Natural killer cell (primary cell): ENCODE measurements around the gene ST8SIA4. TPM values are rescaled to one million over a fixed set of nuclear protein-coding genes. Genes with fewer than 3 reads are reported as not detected.

Source experiments
- ATAC-seq, 3 donors: fragments of 150-1000 bp in 2 of 3; fragments of 200-7000 bp in 1 of 3; cut with Tn5 transposase; 1 replicate in 1 of 3; 2 replicates in 2 of 3; pipeline ENCODE4 v1.10.0; 2021; ENCODE audit warnings: mild to moderate bottlenecking in 2 of 3, moderate library complexity in 2 of 3
- DNase-seq, 2 donors: peaks; one replicate each; pipeline versions ENCODE4 v3.0.0 to v3.0.0-alpha.2; 2013 to 2021; ENCODE audit warnings: mixed read lengths in 1 of 2
- H3K27ac ChIP-seq: one replicate; pipeline ENCODE4 v1.5.1; 2013; ENCODE audit warnings: mild to moderate bottlenecking, low read length
- H3K27me3 ChIP-seq: one replicate; pipeline ENCODE4 v1.6.1; 2013; ENCODE audit warnings: low read length; ENCODE audit not compliant: control insufficient read depth, insufficient read depth
- H3K36me3 ChIP-seq: one replicate; pipeline ENCODE4 v1.6.1; 2013; ENCODE audit warnings: low read length; ENCODE audit not compliant: control insufficient read depth, insufficient read depth
- H3K4me1 ChIP-seq: one replicate; pipeline ENCODE4 v1.6.1; 2013; ENCODE audit warnings: low read length; ENCODE audit not compliant: control insufficient read depth, insufficient read depth
- H3K4me3 ChIP-seq: one replicate; pipeline ENCODE4 v1.5.1; 2013; ENCODE audit warnings: low read length
- H3K9me3 ChIP-seq: one replicate; pipeline ENCODE4 v1.6.1; 2013; ENCODE audit warnings: low read length; ENCODE audit not compliant: control insufficient read depth, insufficient read depth
- H3K27ac Mint-ChIP-seq, 2 donors: one replicate each; pipeline ENCODE4 v1.8.0; 2022; ENCODE audit warnings: mild to moderate bottlenecking in 2 of 2, mixed read lengths in 2 of 2, moderate library complexity in 1 of 2
- H3K27me3 Mint-ChIP-seq, 2 donors: one replicate each; pipeline ENCODE4 v1.8.0; 2022; ENCODE audit warnings: low read depth in 2 of 2, mixed read lengths in 2 of 2
- H3K36me3 Mint-ChIP-seq: one replicate; pipeline ENCODE4 v1.8.0; 2022; ENCODE audit warnings: mixed read lengths
- H3K4me1 Mint-ChIP-seq, 2 donors: one replicate each; pipeline ENCODE4 v1.8.0; 2022; ENCODE audit warnings: mixed read lengths in 2 of 2
- H3K4me3 Mint-ChIP-seq: one replicate; pipeline ENCODE4 v1.8.0; 2022; ENCODE audit warnings: mild to moderate bottlenecking, moderate library complexity, mixed read lengths
- H3K9me3 Mint-ChIP-seq, 2 donors: one replicate each; pipeline ENCODE4 v1.8.0; 2022; ENCODE audit warnings: mixed read lengths in 2 of 2
- WGBS: methylation state at CpG from one replicate; pipeline ENCODE4 v1.1.7; 2013; ENCODE audit warnings: missing lambda C conversion rate; ENCODE audit not compliant: insufficient coverage; 5-methylcytosine and 5-hydroxymethylcytosine counted together
- intact Hi-C: fragments of 100-400 bp; cut with micrococcal nuclease; formaldehyde crosslinking; loops from one replicate; pipeline ENCODE4 v1.14.2; 2022
- total RNA-seq, 4 donors: library from RNA; stranded (reverse); fragments of 120-200 nt in 1 of 4; gene quantifications; one replicate each; pipeline versions ENCODE4 v1.2.3 to v1.2.4, GENCODE V29; 2013 to 2022
- TF ChIP-seq, protein P1 (sequence below): fragments of 200-600 bp; IDR thresholded peaks from one replicate; pipeline ENCODE4 v1.8.0; 2022; ENCODE audit warnings: antibody characterized with exemption

The ST8SIA4 gene
- total RNA-seq, 3 donors from 2014 or later (not counting 1 experiment from before 2014, with no cell fraction given), result 36.3 to 63.1 (median 59.9) TPM

DNA sequence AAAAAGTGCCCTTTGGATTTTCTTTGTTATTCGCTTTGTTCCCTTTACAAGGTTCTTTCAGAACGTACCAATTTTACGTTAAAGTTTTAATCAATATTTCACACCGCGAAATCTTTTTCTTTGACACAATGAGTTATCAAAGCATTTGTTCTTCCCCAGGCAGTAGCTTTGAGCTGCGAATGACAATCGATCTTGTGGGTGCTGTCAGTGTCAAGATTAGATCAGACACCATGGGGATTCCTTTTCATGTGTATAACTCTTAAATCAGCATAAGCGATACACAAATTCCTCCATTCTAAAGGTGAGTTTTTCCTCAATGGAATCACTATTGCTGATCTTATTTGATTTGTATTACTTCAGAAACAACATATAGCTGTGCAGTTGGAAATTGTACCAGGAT lies 145.5 kb downstream of the ST8SIA4 start:
- H3K4me1 ChIP-seq, result no peaks in the 10 kb centered on the region
- no peaks in the 10 kb centered on the region for H3K9me3 ChIP-seq
- WGBS, result 89% methylated on average over 7 of the region's 8 CpGs
- H3K9me3 Mint-ChIP-seq, result no peaks in the 10 kb centered on the region
- ATAC-seq, result no peak
- H3K27ac Mint-ChIP-seq, result no peak overlapping the region
- intact Hi-C loops, result no loop called here
- H3K27ac ChIP-seq, result no peak overlapping the region
- no peak overlapping the region for H3K4me3 ChIP-seq
- H3K4me1 Mint-ChIP-seq, result no peaks in the 10 kb centered on the region
- no peaks in the 10 kb centered on the region for H3K27me3 ChIP-seq
- peaks cover 5 to 6% of the 10 kb centered on the region in 2 donors for H3K27me3 Mint-ChIP-seq
- TF ChIP-seq, protein P1, sequence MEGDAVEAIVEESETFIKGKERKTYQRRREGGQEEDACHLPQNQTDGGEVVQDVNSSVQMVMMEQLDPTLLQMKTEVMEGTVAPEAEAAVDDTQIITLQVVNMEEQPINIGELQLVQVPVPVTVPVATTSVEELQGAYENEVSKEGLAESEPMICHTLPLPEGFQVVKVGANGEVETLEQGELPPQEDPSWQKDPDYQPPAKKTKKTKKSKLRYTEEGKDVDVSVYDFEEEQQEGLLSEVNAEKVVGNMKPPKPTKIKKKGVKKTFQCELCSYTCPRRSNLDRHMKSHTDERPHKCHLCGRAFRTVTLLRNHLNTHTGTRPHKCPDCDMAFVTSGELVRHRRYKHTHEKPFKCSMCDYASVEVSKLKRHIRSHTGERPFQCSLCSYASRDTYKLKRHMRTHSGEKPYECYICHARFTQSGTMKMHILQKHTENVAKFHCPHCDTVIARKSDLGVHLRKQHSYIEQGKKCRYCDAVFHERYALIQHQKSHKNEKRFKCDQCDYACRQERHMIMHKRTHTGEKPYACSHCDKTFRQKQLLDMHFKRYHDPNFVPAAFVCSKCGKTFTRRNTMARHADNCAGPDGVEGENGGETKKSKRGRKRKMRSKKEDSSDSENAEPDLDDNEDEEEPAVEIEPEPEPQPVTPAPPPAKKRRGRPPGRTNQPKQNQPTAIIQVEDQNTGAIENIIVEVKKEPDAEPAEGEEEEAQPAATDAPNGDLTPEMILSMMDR, result no peak
- H3K36me3 Mint-ChIP-seq, result no peaks in the 10 kb centered on the region
- no peak for DNase-seq
- no peaks in the 10 kb centered on the region for H3K36me3 ChIP-seq
- H3K4me3 Mint-ChIP-seq, result no peak overlapping the region
